ENCODE measurements around the gene CACNA1C.
A peak's percentile ranks its signal among the peaks of the same experiment; 100 is the strongest.

Gene CACNA1C

GRCh38 chr12:2523844-2524243 lies 471.1 kb downstream of the CACNA1C start:
- no peak for DNase-seq (ENCODE audit: low spot score)

- DNase-seq (ENCODE audit: low spot score) = no peak
Measured at GRCh38 chr12:2526371-2526770, 473.6 kb downstream of the CACNA1C start.

- DNase-seq (ENCODE audit: low spot score) = no peak
Measured at GRCh38 chr12:2528001-2528400, 475.2 kb downstream of the CACNA1C start.

DNA sequence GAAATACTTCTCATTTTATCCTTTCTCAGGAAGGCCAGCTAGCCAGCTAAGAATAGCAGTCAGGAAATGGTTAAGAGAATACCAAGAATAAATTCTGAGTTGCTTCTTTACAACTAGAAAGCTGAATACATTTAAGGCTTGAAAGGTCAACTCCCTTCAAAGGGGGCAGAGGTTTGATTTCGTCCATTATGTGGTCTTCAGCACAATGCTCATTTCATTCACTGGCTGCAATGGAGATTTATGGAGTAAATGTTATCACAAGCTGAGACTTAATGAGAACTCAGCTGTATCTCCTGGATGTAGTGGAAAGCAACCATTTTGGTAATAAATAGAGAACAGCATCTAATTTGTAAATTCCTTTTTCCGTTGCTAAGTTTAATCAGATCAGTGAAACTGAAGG lies 477.0 kb downstream of the CACNA1C start:
- DNase-seq (ENCODE audit: low spot score) = no peak

DNA sequence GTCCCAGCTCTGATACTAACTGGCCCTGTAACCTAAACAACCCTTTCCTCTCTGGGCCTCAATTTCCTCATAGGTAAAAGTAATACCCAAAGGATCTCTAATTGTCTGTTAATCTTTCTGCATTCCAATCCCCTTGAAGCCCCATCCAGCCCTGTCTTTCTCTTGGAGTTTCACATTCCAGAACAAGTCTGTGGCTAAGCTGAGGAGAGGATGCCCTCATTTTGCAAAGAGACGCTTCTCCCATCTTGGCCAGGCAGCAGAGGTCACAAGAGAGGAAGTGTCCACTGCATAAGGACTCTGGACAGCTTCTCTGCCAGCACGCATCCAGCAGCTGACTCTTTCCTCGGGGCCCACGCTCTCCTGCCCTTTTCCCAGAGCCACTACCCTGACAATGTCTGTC lies 478.6 kb downstream of the CACNA1C start:
- peak; percentile 37 for DNase-seq (ENCODE audit: low spot score)

- no peak for DNase-seq (ENCODE audit: low spot score)
Measured at GRCh38 chr12:2533036-2533435, 480.2 kb downstream of the CACNA1C start.

DNA sequence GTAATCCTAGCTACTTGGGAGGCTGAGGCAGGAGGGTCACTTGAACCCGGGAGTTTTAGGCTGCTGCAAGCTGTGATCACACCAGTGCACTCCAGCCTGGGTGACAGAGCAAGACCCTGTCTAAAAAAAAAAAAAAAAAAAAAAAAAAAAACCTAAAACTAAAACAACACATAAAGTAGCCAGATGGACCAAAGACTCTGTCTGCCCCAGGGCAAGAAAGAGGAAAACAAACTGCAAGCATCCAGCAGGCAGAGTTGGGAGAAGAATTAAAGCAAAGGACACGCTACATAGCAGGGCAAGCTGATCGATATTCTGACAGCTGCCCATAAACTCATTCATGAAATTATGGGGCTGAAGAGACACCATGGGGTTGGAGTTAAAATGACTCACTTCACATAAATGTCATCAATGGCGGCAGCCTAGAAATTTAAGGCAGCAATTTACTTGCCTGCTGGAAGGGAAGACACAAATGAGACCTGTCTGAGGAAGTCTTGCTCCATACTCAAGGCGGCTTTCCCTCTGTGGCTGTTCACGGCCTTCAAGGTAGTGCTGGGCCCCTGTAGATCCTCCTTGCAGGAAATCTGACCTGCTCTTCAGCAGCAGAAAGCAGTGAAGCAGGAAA lies 482.9 kb downstream of the CACNA1C start:
- no peak for DNase-seq (ENCODE audit: low spot score)

DNA sequence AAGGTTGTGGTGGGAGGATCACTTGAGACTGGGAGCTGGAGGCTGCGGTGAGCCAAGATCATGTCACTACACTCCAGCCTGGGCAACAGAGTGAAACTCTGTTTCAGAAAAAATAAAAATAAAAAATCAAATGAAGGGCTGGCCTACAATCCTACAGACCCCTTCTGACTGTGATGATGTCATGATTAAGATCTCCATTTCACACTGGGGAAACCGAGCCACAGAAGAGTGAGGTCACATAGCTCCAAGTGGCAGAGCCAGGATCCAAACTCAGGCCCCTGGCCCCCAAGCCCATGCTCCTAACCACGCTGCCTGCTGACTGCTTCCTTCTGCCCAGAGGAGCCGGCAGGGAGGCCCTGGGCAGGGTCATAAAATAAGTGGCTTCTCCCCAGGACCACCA lies 483.9 kb downstream of the CACNA1C start:
- DNase-seq (ENCODE audit: low spot score) = no peak

- no peak for DNase-seq (ENCODE audit: low spot score)
Measured at GRCh38 chr12:2537868-2538541, 485.2 kb downstream of the CACNA1C start.

DNA sequence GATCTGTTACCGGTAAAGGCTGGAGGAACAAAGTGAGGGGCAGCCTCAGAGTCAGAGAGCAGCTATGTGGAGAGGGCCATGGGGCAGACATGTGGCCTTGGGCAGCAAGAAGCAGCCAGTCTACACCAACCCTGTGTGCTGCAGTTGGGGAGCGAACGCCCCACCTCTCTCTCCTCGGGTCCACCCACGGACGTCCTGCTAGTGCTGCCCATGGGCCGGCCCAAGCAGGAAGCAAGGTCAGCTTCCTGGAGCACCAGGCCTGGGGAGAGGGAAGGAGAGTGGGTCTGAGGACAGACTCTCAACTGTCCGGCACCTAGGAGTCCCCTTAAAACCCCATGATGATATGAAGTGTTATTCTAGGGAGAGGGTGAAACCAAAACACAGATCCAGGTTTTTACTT lies 487.2 kb downstream of the CACNA1C start:
- no peak for DNase-seq (ENCODE audit: low spot score)

DNA sequence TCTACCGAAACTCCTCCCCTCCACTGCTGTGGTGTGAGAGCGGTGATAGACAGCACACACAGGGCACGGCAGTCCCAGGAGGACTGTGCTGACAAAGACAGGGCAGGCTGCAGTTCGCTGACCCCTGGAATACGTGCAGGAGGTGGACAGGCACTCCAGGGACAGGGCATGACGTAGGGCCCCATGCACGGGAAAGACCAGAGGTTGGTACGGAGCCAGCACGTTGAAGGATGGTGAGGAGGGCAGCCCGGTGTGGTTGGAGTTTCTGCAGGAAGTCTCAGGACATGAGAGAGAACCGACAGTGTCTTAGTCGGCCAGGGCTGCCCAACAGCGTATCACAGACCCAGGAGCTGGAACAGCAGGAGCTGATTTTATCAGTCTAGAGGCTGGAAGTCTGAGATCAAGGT lies 487.8 kb downstream of the CACNA1C start:
- no peak for DNase-seq (ENCODE audit: low spot score)

GRCh38 chr12:2541631-2542204 lies 488.9 kb downstream of the CACNA1C start:
- DNase-seq (ENCODE audit: low spot score) = no peak

DNA sequence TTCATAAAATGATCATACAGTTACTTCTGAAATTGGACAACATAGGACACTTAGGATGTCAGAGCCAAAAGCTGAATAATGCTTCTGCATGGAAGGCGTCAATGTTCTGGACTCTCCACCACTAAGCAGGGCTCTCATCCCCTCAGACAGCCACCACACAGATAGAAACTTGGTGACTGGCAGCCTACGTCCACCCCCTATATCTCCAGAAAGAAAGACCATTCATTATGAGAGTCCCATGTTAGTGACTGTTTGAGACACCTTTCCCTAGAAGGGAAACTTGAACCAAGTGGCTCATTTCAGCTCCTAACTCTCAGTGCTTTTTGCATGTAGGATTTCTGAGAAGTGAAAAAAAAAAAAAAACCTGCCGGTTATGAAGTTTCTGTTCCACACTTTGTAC lies 491.0 kb downstream of the CACNA1C start:
- DNase-seq (ENCODE audit: low spot score) = no peak

- no peak for DNase-seq (ENCODE audit: low spot score)
Measured at GRCh38 chr12:2544230-2544629, 491.4 kb downstream of the CACNA1C start.

GRCh38 chr12:2547273-2548044 lies 494.7 kb downstream of the CACNA1C start:
- no peak for DNase-seq (ENCODE audit: low spot score)

GRCh38 chr12:2548081-2548480 lies 495.3 kb downstream of the CACNA1C start:
- no peak for DNase-seq (ENCODE audit: low spot score)

GRCh38 chr12:2550561-2551411 lies 498.0 kb downstream of the CACNA1C start:
- no peak for DNase-seq (ENCODE audit: low spot score)

DNA sequence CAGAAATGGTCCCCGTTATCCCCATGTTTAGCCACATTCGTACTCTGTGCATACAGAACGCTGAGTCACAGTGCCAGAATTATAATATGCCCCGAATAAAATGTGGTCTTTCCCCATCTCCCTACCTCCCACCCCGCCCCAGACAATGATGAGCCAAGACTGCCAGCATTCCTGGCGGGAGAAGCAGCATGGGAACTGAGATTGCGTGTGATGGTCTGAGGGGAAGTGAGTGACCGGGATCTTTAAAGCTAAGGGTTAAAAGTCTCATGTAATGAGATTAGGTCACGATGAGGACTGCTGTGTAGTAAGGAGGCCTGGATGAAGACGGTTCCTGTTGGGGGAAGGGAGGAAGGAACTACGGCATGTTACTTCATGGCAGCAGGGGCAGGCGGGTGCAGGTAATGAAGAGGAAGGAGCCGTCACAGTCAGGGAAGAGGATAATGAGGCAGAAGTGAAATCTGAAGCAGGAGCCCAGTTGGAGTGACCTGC lies 498.7 kb downstream of the CACNA1C start:
- no peak for DNase-seq (ENCODE audit: low spot score)

DNA sequence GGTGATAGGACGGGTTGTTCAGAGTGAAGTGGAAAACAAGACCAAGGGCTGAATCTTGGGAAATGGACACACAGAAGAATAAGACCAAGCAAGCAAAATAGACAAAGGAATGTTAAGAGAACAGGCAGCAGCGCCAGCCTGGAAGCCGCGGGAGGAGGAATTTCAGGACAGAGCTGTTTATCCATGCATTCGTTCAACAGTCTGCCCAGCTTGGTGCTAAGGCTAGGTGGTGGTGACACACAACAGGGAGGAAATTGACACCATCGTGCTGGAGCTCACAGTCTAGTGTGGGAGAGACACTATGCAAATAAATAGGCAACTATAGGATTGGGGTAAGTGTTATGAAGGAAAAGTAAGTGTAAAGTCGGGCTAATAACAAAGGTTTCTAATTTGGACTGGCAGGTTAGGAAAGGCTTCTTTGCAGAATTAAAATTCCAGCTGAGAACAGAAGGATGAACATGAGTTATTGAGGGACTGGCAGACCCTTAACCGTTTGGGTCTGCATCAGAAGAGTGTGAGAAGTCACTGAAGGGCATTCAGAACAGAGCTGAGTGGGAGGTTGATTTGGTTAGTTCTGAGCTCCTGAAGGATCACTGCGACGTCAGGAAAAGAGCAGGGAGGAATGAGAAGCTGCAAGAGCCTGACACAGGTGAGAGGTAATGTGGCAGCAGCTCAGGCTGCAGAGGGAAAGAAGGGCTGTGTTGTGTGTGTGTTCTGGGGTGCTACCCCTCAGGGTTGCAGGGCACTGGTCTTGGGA lies 499.4 kb downstream of the CACNA1C start:
- no peak for DNase-seq (ENCODE audit: low spot score)

- DNase-seq (ENCODE audit: low spot score) = no peak
Measured at GRCh38 chr12:2553388-2554126, 500.8 kb downstream of the CACNA1C start.
